ENCODE results near the gene NDUFA5.

Gene NDUFA5

GRCh38 chr7:123500878-123501489, 56.6 kb downstream of the NDUFA5 start:
- DNase-seq, result no peak

GRCh38 chr7:123499211-123499970, 58.2 kb downstream of the NDUFA5 start:
- no peak for DNase-seq

- no peak for DNase-seq
Observed at GRCh38 chr7:123498601-123499000, 59.0 kb downstream of the NDUFA5 start.

- no peak for DNase-seq
Observed at GRCh38 chr7:123498031-123498430, 59.6 kb downstream of the NDUFA5 start.

- DNase-seq, result peak; percentile 2
Observed at GRCh38 chr7:123494193-123494796, 63.3 kb downstream of the NDUFA5 start.

GRCh38 chr7:123492485-123492884, 65.1 kb downstream of the NDUFA5 start:
- no peak for DNase-seq
